Measurements from ENCODE around the gene CACNA1B.

The CACNA1B gene

GRCh38 chr9:138033950-138034349 is 156.4 kb downstream of the CACNA1B start:
- TF ChIP-seq, protein P1, sequence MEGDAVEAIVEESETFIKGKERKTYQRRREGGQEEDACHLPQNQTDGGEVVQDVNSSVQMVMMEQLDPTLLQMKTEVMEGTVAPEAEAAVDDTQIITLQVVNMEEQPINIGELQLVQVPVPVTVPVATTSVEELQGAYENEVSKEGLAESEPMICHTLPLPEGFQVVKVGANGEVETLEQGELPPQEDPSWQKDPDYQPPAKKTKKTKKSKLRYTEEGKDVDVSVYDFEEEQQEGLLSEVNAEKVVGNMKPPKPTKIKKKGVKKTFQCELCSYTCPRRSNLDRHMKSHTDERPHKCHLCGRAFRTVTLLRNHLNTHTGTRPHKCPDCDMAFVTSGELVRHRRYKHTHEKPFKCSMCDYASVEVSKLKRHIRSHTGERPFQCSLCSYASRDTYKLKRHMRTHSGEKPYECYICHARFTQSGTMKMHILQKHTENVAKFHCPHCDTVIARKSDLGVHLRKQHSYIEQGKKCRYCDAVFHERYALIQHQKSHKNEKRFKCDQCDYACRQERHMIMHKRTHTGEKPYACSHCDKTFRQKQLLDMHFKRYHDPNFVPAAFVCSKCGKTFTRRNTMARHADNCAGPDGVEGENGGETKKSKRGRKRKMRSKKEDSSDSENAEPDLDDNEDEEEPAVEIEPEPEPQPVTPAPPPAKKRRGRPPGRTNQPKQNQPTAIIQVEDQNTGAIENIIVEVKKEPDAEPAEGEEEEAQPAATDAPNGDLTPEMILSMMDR (conservative IDR thresholded peaks at IDR 0.05; ENCODE audit: low read length), result no peak
- no peak for DNase-seq (ENCODE audit: low read depth)
- H3K4me3 ChIP-seq (ENCODE audit: low read length), result no peak overlapping the region

DNA sequence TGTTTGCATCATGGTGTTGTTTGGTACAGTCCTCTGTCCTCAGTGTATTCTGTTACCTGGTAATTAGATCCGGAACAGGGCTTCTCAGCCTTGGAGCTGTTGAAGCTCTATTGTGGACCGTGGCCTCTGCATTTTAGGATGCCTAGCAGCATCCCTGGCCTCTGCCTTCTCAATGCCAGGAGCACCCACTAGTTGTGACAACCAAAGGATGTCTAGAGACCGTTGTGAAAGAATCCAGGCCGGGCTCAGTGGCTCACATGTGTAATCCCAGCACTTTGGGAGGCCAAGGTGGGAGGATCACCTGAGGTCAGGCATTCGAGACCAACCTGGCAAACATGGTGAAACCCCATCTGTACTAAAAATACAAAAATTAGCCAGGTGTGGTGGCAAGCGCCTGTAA is 159.6 kb downstream of the CACNA1B start:
- no peak overlapping the region for H3K4me3 ChIP-seq (ENCODE audit: low read length)
- no peak for DNase-seq (ENCODE audit: low read depth)
- TF ChIP-seq, protein P1 (conservative IDR thresholded peaks at IDR 0.05; ENCODE audit: low read length), result no peak

DNA sequence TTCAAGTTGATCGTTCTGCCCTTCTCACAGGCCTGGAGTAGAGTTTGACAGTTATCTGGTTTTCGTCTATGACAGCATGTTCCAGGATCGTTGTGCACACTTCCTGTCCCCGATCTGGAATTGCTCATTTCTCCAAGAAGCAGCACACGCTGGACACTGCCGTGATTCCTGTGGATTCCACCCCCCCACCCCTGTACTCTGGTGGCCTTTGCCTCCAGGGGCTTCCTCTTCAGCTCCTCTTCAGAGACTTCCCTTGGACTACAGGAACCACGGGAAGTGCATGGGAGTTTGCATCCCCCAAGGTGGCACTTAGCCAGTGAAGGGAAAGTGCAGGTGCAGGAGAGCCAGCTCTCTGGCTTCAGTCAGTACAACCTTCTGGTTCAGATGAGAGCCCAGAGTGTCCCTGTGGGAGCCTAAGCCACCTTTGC is 160.7 kb downstream of the CACNA1B start:
- no peak for DNase-seq (ENCODE audit: low read depth)
- no peak overlapping the region for H3K4me3 ChIP-seq (ENCODE audit: low read length)
- TF ChIP-seq, protein P1 (conservative IDR thresholded peaks at IDR 0.05; ENCODE audit: low read length), result no peak

GRCh38 chr9:138040446-138041430 is 163.2 kb downstream of the CACNA1B start:
- no peak for DNase-seq (ENCODE audit: low read depth)
- no peak overlapping the region for H3K4me3 ChIP-seq (ENCODE audit: low read length)
- TF ChIP-seq, protein P1 (conservative IDR thresholded peaks at IDR 0.05; ENCODE audit: low read length), result no peak

- no peak for DNase-seq (ENCODE audit: low read depth)
- TF ChIP-seq, protein P1 (conservative IDR thresholded peaks at IDR 0.05; ENCODE audit: low read length), result no peak
- H3K4me3 ChIP-seq (ENCODE audit: low read length), result no peak overlapping the region
These were observed 164.6 kb downstream of the CACNA1B start for GRCh38 chr9:138042146-138042545.

DNA sequence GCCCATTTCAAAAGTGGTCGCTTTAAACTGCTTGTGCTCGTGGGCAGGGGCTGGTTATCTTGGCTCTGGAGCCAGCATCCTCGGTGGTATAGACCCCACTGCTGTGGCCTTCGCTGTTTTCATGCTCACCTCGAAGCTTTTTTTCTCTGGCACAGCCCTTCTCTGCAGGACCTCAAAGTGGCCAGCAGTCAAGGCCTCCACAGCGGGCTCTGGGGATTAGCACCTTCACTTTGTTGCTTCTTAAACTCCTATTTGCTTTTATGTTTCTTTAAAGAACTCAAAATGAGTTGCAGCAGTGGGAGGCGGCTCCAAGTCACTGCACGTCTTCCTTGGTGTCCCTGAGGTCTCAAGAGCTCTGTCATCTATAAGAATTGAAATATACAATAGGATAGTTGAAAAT is 165.1 kb downstream of the CACNA1B start:
- TF ChIP-seq, protein P1 (conservative IDR thresholded peaks at IDR 0.05; ENCODE audit: low read length), result no peak
- DNase-seq (ENCODE audit: low read depth), result no peak
- no peak overlapping the region for H3K4me3 ChIP-seq (ENCODE audit: low read length)

DNA sequence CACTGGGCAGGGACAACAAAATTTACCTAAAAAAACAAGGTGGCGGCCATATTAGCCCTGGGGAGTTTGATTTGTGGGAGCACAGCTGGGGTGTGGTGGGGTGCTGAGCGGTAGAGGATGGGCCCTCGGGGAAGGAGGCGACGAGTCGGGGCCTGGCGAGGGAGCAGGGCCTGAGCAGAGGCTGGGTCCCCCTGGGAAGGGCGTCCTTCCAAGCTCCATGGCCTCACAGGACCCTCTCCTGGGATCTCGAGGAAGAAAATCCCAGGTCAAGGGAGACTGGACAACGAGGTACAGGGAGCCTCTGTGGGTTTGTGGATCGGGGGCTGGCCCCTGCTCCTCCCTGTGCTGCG is 165.5 kb downstream of the CACNA1B start:
- H3K4me3 ChIP-seq (ENCODE audit: low read length), result no peak overlapping the region
- DNase-seq (ENCODE audit: low read depth), result no peak
- TF ChIP-seq, protein P1 (conservative IDR thresholded peaks at IDR 0.05; ENCODE audit: low read length), result no peak

Measured in AG10803 (cell line).